ENCODE measurements around the gene ASXL1.

DNA sequence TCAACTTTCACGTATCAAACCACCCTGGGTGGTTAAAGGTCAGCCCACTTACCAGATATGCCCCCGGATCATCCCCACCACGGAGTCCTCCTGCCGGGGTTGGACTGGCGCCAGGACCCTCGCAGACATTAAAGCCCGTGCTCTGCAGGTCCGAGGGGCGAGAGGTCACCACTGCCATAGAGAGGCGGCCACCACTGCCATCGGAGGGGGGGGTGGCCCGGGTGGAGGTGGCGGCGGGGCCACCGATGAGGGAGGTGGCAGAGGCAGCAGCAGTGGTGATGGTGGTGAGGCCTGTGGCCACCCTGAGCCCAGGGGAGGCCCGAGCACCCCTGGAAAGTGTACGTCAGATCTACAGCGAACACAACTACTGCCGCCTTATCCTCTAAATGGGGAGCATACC is 76.3 kb downstream of the ASXL1 start:
- TF ChIP-seq, protein P1, sequence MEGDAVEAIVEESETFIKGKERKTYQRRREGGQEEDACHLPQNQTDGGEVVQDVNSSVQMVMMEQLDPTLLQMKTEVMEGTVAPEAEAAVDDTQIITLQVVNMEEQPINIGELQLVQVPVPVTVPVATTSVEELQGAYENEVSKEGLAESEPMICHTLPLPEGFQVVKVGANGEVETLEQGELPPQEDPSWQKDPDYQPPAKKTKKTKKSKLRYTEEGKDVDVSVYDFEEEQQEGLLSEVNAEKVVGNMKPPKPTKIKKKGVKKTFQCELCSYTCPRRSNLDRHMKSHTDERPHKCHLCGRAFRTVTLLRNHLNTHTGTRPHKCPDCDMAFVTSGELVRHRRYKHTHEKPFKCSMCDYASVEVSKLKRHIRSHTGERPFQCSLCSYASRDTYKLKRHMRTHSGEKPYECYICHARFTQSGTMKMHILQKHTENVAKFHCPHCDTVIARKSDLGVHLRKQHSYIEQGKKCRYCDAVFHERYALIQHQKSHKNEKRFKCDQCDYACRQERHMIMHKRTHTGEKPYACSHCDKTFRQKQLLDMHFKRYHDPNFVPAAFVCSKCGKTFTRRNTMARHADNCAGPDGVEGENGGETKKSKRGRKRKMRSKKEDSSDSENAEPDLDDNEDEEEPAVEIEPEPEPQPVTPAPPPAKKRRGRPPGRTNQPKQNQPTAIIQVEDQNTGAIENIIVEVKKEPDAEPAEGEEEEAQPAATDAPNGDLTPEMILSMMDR (IDR thresholded peaks at IDR 0.05): no peak
- TF ChIP-seq POLR2AphosphoS5 (IDR thresholded peaks at IDR 0.05) (no peak), POLR2A (IDR thresholded peaks at IDR 0.05) (no peak)

Data from gastroesophageal sphincter (tissue), 3 donors.